GM10266 (cell line): ENCODE data around the gene LDLRAD4.

ENCODE experiments used
- DNase-seq: peaks from one replicate; pipeline ENCODE4 v3.0.0; 2012; ENCODE audit errors: extremely low spot score
- CTCF ChIP-seq: IDR thresholded peaks from 2 replicates; pipeline ENCODE4 v1.5.1; 2012; ENCODE audit warnings: mild to moderate bottlenecking, low read depth; ENCODE audit not compliant: control insufficient read depth, insufficient read depth; ENCODE audit errors: missing control alignments

The LDLRAD4 gene

GRCh38 chr18:13374468-13375301 is 156.1 kb downstream of the LDLRAD4 start:
- no peak for DNase-seq
- no peak for TF ChIP-seq CTCF

GRCh38 chr18:13375302-13376255 is 157.0 kb downstream of the LDLRAD4 start:
- TF ChIP-seq CTCF: no peak
- peak; percentile 84 for DNase-seq

- no peak for DNase-seq
- no peak for TF ChIP-seq CTCF
Measured at GRCh38 chr18:13376298-13376840, 157.8 kb downstream of the LDLRAD4 start.

- no peak for TF ChIP-seq CTCF
- DNase-seq: no peak
Measured at GRCh38 chr18:13376841-13377351, 158.3 kb downstream of the LDLRAD4 start.

- no peak for DNase-seq
- TF ChIP-seq CTCF: no peak
Measured at GRCh38 chr18:13377496-13377895, 158.9 kb downstream of the LDLRAD4 start.

- TF ChIP-seq CTCF: no peak
- DNase-seq: no peak
Measured at GRCh38 chr18:13378150-13378549, 159.6 kb downstream of the LDLRAD4 start.
